WTC11 (cell line): ENCODE measurements around the gene MOB3A.
"Not testable (repeated sequence)": the region's sequence is repeated elsewhere in the genome, so short reads cannot be mapped to it uniquely, and the experiment has no call there.

Experiments used
- CDX4 ChIP-seq: fragments of 250-450 bp; sonication (Bioruptor Pico); IDR thresholded peaks from 2 replicates; pipeline ENCODE4 v1.9.0; 2021; ENCODE audit warnings: moderate library complexity, mild to moderate bottlenecking, inconsistent platforms, borderline replicate concordance
- CREB1 ChIP-seq: sonication (generic); formaldehyde crosslinking; IDR thresholded peaks from 2 replicates; pipeline ENCODE4 v1.8.0; 2023; ENCODE audit warnings: mild to moderate bottlenecking, missing genetic modification reagents
- CTCF ChIP-seq: fragments of 200-600 bp; IDR thresholded peaks from 2 replicates; pipeline ENCODE4 v1.8.0; 2022; ENCODE audit warnings: antibody characterized with exemption
- EMX1 ChIP-seq: fragments of 250-450 bp; sonication (Bioruptor Pico); IDR thresholded peaks from 2 replicates; pipeline ENCODE4 v1.8.0; 2021; ENCODE audit warnings: mild to moderate bottlenecking
- FOXP4 ChIP-seq: sonication (generic); formaldehyde crosslinking; IDR thresholded peaks from 2 replicates; pipeline ENCODE4 v1.8.0; 2022; ENCODE audit warnings: mild to moderate bottlenecking, missing genetic modification reagents
- KAT7 ChIP-seq: sonication (generic); formaldehyde crosslinking; IDR thresholded peaks from 2 replicates; pipeline ENCODE4 v1.8.1; 2023; ENCODE audit warnings: missing genetic modification reagents, mild to moderate bottlenecking, borderline replicate concordance
- MYBL2 ChIP-seq: sonication (generic); formaldehyde crosslinking; IDR thresholded peaks from 2 replicates; pipeline ENCODE4 v1.8.1; 2023; ENCODE audit warnings: mild to moderate bottlenecking, moderate library complexity, missing genetic modification reagents
- NFYB ChIP-seq: sonication (generic); formaldehyde crosslinking; conservative IDR thresholded peaks from 2 replicates; pipeline ENCODE4 v1.8.0; 2022; ENCODE audit warnings: low read depth, missing genetic modification reagents
- NR3C1 ChIP-seq: sonication (generic); formaldehyde crosslinking; conservative IDR thresholded peaks from 2 replicates; pipeline ENCODE4 v1.8.1; 2023; ENCODE audit warnings: low read depth, mild to moderate bottlenecking, missing genetic modification reagents
- ZNF121 ChIP-seq: sonication (generic); formaldehyde crosslinking; IDR thresholded peaks from 2 replicates; pipeline ENCODE4 v1.8.0; 2023; ENCODE audit warnings: missing genetic modification reagents
- ZNF317 ChIP-seq: sonication (generic); formaldehyde crosslinking; IDR thresholded peaks from 2 replicates; pipeline ENCODE4 v1.8.1; 2023; ENCODE audit warnings: low read depth, mild to moderate bottlenecking, moderate library complexity, missing genetic modification reagents, borderline replicate concordance
- TF ChIP-seq, protein P1 (sequence below): sonication (generic); formaldehyde crosslinking; IDR thresholded peaks from 2 replicates; pipeline ENCODE4 v1.8.0; 2022; ENCODE audit warnings: mild to moderate bottlenecking, missing genetic modification reagents

- not testable (repeated sequence) for TF ChIP-seq CTCF; CREB1 (CRISPR knock-in tag); KAT7 (CRISPR knock-in tag); NR3C1 (CRISPR knock-in tag); MYBL2 (CRISPR knock-in tag); ZNF317 (CRISPR knock-in tag); CDX4 (CRISPR knock-in tag); FOXP4 (CRISPR knock-in tag); NFYB (CRISPR knock-in tag); EMX1 (CRISPR knock-in tag)
- peak; percentile 91 for TF ChIP-seq ZNF121 (CRISPR knock-in tag)
- TF ChIP-seq, protein P1, sequence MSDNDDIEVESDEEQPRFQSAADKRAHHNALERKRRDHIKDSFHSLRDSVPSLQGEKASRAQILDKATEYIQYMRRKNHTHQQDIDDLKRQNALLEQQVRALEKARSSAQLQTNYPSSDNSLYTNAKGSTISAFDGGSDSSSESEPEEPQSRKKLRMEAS, result not testable (repeated sequence)
Observed at GRCh38 chr19:2086695-2087620, 9.2 kb downstream of the MOB3A start.
